H1 (cell line): ENCODE data around the gene VASN. TPM values are rescaled to one million over a fixed set of nuclear protein-coding genes. Genes with fewer than 3 reads are reported as not detected.

ENCODE experiments used
- CREB1 ChIP-seq: IDR thresholded peaks from 2 replicates; pipeline ENCODE4 v1.6.1; 2012; ENCODE audit warnings: inconsistent platforms
- FOSL1 ChIP-seq: IDR thresholded peaks from 2 replicates; pipeline ENCODE4 v1.6.1; 2011; ENCODE audit warnings: mild to moderate bottlenecking, low read depth, low read length, moderate library complexity; ENCODE audit not compliant: insufficient read depth
- KDM5A ChIP-seq: fragments of 200-600 bp; IDR thresholded peaks from 2 replicates; pipeline ENCODE4 v1.7.1; 2012; ENCODE audit warnings: mild to moderate bottlenecking, low read length, inconsistent platforms, mixed read lengths
- SAP30 ChIP-seq: fragments of 300-600 bp; sonication (generic); IDR thresholded peaks from 2 replicates; pipeline ENCODE4 v1.7.1; 2012; ENCODE audit warnings: low read length, moderate library complexity, mild to moderate bottlenecking, inconsistent platforms; ENCODE audit not compliant: insufficient read depth, insufficient replicate concordance
- SIN3A ChIP-seq, 2 experiments: IDR thresholded peaks in 1 of 2; conservative IDR thresholded peaks in 1 of 2; 2 replicates each; pipeline ENCODE4 v1.6.1; 2011 to 2012; ENCODE audit warnings: low read length in 2 of 2, improper control_type of control experiment in 1 of 2, low read depth in 1 of 2, mild to moderate bottlenecking in 1 of 2
- polyA plus RNA-seq, 7 experiments: library from polyadenylated mRNA; depleted of rRNA in 3 of 7; stranded (reverse) in 5 of 7; unstranded in 2 of 7; fragments of >200 nt in 5 of 7; fragments of 200-250 nt in 2 of 7; gene quantifications; 1 replicate in 5 of 7; 2 replicates in 1 of 7; 4 replicates in 1 of 7; pipeline versions ENCODE4 v1.2.1 to v1.2.3, GENCODE V29; 2011 to 2013; ENCODE audit warnings: missing spikeins in 2 of 7, mixed read lengths in 2 of 7
- total RNA-seq: library from RNA; stranded (reverse); fragmentation: NEBNext Ultra II Directional; extraction: Animal tissue kit (Norgen Biotek cat#: 25700); gene quantifications from 2 replicates; pipeline ENCODE4 v1.2.1, GENCODE V29; 2021
- TF ChIP-seq, protein P1 (sequence below): fragments of 300-600 bp; sonication (generic); IDR thresholded peaks from 2 replicates; pipeline ENCODE4 v1.7.1; 2012; ENCODE audit warnings: low read length, moderate library complexity, mild to moderate bottlenecking, inconsistent platforms; ENCODE audit not compliant: insufficient replicate concordance
- TF ChIP-seq, protein P2 (sequence below): IDR thresholded peaks from 2 replicates; pipeline ENCODE4 v1.6.1; 2012; ENCODE audit warnings: inconsistent platforms

The VASN gene
- total and polyA plus RNA-seq, 2 of the 8 experiments (the other 6 are each of a cell fraction or from before 2014, with no cell fraction given) = 9.6 to 11.3 TPM

DNA sequence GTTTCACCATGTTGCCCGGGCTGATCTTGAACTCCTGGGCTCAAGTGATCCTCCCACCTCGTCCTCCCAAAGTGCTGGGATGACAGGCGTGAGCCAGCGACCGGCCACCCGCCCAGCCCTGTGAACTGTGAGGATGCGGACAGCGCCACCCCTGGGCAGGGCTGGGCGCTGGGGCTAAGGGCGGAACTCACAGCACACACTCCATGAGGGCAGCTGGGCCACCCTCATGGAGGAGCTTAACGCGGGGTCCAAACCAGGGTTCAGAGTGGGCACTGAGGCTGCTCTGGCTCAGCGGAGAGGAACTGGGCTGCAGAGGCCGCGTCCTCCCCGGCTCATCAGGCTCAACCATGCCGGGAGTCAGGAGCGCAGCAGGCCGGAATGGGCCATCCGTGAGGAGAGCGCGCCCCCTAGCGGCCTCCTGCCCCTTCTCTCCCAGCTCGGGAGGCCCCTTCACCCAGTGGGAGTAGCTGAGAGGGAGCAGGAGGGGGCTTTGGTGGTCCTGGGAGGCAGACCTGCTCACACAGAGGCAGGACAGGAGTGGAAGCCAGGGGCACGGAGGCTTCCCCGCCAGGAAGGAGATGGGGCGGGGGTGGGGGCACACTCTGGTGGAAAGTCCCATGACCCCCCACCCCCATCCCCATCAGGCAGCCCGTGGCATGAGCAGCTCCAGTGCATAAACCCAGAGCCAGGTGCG lies 30.9 kb downstream of the VASN start (continued):
- TF ChIP-seq, protein P1, sequence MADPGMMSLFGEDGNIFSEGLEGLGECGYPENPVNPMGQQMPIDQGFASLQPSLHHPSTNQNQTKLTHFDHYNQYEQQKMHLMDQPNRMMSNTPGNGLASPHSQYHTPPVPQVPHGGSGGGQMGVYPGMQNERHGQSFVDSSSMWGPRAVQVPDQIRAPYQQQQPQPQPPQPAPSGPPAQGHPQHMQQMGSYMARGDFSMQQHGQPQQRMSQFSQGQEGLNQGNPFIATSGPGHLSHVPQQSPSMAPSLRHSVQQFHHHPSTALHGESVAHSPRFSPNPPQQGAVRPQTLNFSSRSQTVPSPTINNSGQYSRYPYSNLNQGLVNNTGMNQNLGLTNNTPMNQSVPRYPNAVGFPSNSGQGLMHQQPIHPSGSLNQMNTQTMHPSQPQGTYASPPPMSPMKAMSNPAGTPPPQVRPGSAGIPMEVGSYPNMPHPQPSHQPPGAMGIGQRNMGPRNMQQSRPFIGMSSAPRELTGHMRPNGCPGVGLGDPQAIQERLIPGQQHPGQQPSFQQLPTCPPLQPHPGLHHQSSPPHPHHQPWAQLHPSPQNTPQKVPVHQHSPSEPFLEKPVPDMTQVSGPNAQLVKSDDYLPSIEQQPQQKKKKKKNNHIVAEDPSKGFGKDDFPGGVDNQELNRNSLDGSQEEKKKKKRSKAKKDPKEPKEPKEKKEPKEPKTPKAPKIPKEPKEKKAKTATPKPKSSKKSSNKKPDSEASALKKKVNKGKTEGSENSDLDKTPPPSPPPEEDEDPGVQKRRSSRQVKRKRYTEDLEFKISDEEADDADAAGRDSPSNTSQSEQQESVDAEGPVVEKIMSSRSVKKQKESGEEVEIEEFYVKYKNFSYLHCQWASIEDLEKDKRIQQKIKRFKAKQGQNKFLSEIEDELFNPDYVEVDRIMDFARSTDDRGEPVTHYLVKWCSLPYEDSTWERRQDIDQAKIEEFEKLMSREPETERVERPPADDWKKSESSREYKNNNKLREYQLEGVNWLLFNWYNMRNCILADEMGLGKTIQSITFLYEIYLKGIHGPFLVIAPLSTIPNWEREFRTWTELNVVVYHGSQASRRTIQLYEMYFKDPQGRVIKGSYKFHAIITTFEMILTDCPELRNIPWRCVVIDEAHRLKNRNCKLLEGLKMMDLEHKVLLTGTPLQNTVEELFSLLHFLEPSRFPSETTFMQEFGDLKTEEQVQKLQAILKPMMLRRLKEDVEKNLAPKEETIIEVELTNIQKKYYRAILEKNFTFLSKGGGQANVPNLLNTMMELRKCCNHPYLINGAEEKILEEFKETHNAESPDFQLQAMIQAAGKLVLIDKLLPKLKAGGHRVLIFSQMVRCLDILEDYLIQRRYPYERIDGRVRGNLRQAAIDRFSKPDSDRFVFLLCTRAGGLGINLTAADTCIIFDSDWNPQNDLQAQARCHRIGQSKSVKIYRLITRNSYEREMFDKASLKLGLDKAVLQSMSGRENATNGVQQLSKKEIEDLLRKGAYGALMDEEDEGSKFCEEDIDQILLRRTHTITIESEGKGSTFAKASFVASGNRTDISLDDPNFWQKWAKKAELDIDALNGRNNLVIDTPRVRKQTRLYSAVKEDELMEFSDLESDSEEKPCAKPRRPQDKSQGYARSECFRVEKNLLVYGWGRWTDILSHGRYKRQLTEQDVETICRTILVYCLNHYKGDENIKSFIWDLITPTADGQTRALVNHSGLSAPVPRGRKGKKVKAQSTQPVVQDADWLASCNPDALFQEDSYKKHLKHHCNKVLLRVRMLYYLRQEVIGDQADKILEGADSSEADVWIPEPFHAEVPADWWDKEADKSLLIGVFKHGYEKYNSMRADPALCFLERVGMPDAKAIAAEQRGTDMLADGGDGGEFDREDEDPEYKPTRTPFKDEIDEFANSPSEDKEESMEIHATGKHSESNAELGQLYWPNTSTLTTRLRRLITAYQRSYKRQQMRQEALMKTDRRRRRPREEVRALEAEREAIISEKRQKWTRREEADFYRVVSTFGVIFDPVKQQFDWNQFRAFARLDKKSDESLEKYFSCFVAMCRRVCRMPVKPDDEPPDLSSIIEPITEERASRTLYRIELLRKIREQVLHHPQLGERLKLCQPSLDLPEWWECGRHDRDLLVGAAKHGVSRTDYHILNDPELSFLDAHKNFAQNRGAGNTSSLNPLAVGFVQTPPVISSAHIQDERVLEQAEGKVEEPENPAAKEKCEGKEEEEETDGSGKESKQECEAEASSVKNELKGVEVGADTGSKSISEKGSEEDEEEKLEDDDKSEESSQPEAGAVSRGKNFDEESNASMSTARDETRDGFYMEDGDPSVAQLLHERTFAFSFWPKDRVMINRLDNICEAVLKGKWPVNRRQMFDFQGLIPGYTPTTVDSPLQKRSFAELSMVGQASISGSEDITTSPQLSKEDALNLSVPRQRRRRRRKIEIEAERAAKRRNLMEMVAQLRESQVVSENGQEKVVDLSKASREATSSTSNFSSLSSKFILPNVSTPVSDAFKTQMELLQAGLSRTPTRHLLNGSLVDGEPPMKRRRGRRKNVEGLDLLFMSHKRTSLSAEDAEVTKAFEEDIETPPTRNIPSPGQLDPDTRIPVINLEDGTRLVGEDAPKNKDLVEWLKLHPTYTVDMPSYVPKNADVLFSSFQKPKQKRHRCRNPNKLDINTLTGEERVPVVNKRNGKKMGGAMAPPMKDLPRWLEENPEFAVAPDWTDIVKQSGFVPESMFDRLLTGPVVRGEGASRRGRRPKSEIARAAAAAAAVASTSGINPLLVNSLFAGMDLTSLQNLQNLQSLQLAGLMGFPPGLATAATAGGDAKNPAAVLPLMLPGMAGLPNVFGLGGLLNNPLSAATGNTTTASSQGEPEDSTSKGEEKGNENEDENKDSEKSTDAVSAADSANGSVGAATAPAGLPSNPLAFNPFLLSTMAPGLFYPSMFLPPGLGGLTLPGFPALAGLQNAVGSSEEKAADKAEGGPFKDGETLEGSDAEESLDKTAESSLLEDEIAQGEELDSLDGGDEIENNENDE = no peak
- TF ChIP-seq, protein P2, sequence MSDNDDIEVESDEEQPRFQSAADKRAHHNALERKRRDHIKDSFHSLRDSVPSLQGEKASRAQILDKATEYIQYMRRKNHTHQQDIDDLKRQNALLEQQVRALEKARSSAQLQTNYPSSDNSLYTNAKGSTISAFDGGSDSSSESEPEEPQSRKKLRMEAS = peak; percentile 42
- TF ChIP-seq KDM5A (no peak), CREB1 (0 out of 2 replicates have a peak, but pooled peaks have one; percentile 5), FOSL1 (no peak), SAP30 (no peak), SIN3A (conservative IDR thresholded peaks at IDR 0.05 in 1 of 2, IDR thresholded peaks at IDR 0.05 in 1 of 2; ENCODE audit: low read depth in 1 of 2, low read length in 2 of 2) (peak in 1 of 2 experiments; percentile 36; a peak in 1 of 4 replicates)
